Mucosa of gallbladder (tissue), 1 donor: ENCODE results near the gene SNTG2. TPM values are rescaled to one million over a fixed set of nuclear protein-coding genes. Genes with fewer than 3 reads are reported as not detected.

Experiments
- DNase-seq: peaks from one replicate; pipeline ENCODE4 v3.0.0-alpha.2; 2020; ENCODE audit warnings: low spot score
- total RNA-seq: library from RNA; stranded (reverse); gene quantifications from one replicate; pipeline ENCODE4 v1.2.1, GENCODE V29; 2021
- donor health status: DM: no; HTN: no; CAD: no.

Gene SNTG2
- total RNA-seq, 1 donor from 2014 or later, result 2.0 TPM

GRCh38 chr2:951224-952006 lies 766 bp downstream of the SNTG2 start:
- no peak for DNase-seq

- DNase-seq, result no peak
These were observed 2.8 kb downstream of the SNTG2 start for GRCh38 chr2:953408-953807.

GRCh38 chr2:953975-954686 lies 3.5 kb downstream of the SNTG2 start:
- DNase-seq, result no peak

GRCh38 chr2:954687-955000 lies 4.0 kb downstream of the SNTG2 start:
- no peak for DNase-seq

- DNase-seq, result no peak
These were observed 5.4 kb downstream of the SNTG2 start for GRCh38 chr2:955829-956731.

GRCh38 chr2:959457-959856 lies 8.8 kb downstream of the SNTG2 start:
- DNase-seq, result no peak

GRCh38 chr2:960061-960736 lies 9.6 kb downstream of the SNTG2 start:
- DNase-seq, result no peak

GRCh38 chr2:961786-962185 lies 11.1 kb downstream of the SNTG2 start:
- no peak for DNase-seq

GRCh38 chr2:963876-964275 lies 13.2 kb downstream of the SNTG2 start:
- no peak for DNase-seq

- DNase-seq, result no peak
These were observed 13.9 kb downstream of the SNTG2 start for GRCh38 chr2:964562-964961.

GRCh38 chr2:965640-966147 lies 15.0 kb downstream of the SNTG2 start:
- DNase-seq, result no peak

GRCh38 chr2:973129-973528 lies 22.5 kb downstream of the SNTG2 start:
- DNase-seq, result no peak

GRCh38 chr2:974054-974453 lies 23.4 kb downstream of the SNTG2 start:
- no peak for DNase-seq

GRCh38 chr2:974502-974901 lies 23.9 kb downstream of the SNTG2 start:
- DNase-seq, result no peak

- DNase-seq, result no peak
These were observed 24.4 kb downstream of the SNTG2 start for GRCh38 chr2:975095-975494.

- no peak for DNase-seq
These were observed 28.6 kb downstream of the SNTG2 start for GRCh38 chr2:979069-979928.

GRCh38 chr2:980176-980575 lies 29.5 kb downstream of the SNTG2 start:
- no peak for DNase-seq

GRCh38 chr2:981258-981657 lies 30.6 kb downstream of the SNTG2 start:
- DNase-seq, result no peak

- DNase-seq, result no peak
These were observed 31.1 kb downstream of the SNTG2 start for GRCh38 chr2:981759-982158.

GRCh38 chr2:985317-985898 lies 34.8 kb downstream of the SNTG2 start:
- no peak for DNase-seq
